Neural cell (in vitro differentiated cells): ENCODE data around the gene KRTAP10-7. TPM values are rescaled to one million over a fixed set of nuclear protein-coding genes. Genes with fewer than 3 reads are reported as not detected.

Source experiments
- polyA plus RNA-seq: library from polyadenylated mRNA; depleted of rRNA; stranded (reverse); fragments of >200 nt; gene quantifications from 2 replicates; pipeline ENCODE4 v1.2.3, GENCODE V29; 2014

KRTAP10-7 gene
- polyA plus RNA-seq, 1 donor from 2014 or later: not detected

Other genes starting within 250 kb of the KRTAP10-7 start
- 0.14 and 0.16 TPM in 2 replicates for gene TRPM2, start 247.0 kb upstream of the KRTAP10-7 start, polyA plus RNA-seq
- 3.8 and 5.0 TPM in 2 replicates for gene LRRC3, start 145.1 kb upstream of the KRTAP10-7 start, polyA plus RNA-seq
- not detected in 2 replicates for gene KRTAP10-1, start 60.4 kb upstream of the KRTAP10-7 start, polyA plus RNA-seq
- gene KRTAP10-2, start 49.1 kb upstream of the KRTAP10-7 start, polyA plus RNA-seq: not detected in 2 replicates
- gene KRTAP10-3, start 41.8 kb upstream of the KRTAP10-7 start, polyA plus RNA-seq: not detected in 2 replicates
- not detected in 2 replicates for gene KRTAP10-4, start 26.9 kb upstream of the KRTAP10-7 start, polyA plus RNA-seq
- gene KRTAP10-5, start 20.0 kb upstream of the KRTAP10-7 start, polyA plus RNA-seq: not detected in 2 replicates
- gene KRTAP10-6, start 8.1 kb upstream of the KRTAP10-7 start, polyA plus RNA-seq: not detected in 2 replicates
- not detected in 2 replicates for gene KRTAP10-8, start 11.5 kb downstream of the KRTAP10-7 start, polyA plus RNA-seq
- gene KRTAP10-9, start 26.5 kb downstream of the KRTAP10-7 start, polyA plus RNA-seq: not detected in 2 replicates
- gene KRTAP10-10, start 36.8 kb downstream of the KRTAP10-7 start, polyA plus RNA-seq: not detected in 2 replicates
- not detected in 2 replicates for gene KRTAP10-11, start 45.8 kb downstream of the KRTAP10-7 start, polyA plus RNA-seq
- not detected in 2 replicates for gene KRTAP12-4, start 54.1 kb downstream of the KRTAP10-7 start, polyA plus RNA-seq
- gene KRTAP12-3, start 57.3 kb downstream of the KRTAP10-7 start, polyA plus RNA-seq: not detected in 2 replicates
- not detected in 2 replicates for gene KRTAP12-2, start 66.3 kb downstream of the KRTAP10-7 start, polyA plus RNA-seq
- gene KRTAP12-1, start 81.6 kb downstream of the KRTAP10-7 start, polyA plus RNA-seq: not detected in 2 replicates
- gene KRTAP10-12, start 96.6 kb downstream of the KRTAP10-7 start, polyA plus RNA-seq: not detected in 2 replicates
- 0.19 TPM in 1 of 2 replicates, not detected in the other for gene TSPEAR, start 111.0 kb downstream of the KRTAP10-7 start, polyA plus RNA-seq
- gene UBE2G2, start 201.2 kb downstream of the KRTAP10-7 start, polyA plus RNA-seq: 116 and 127 TPM in 2 replicates
- gene SUMO3, start 217.5 kb downstream of the KRTAP10-7 start, polyA plus RNA-seq: 113 TPM in 2 replicates